Measurements from ENCODE around the gene OR10C1.

GRCh38 chr6:29442719-29443118 lies 3.6 kb downstream of the OR10C1 start:
- TF ChIP-seq BHLHE40 (IDR thresholded peaks at IDR 0.05; ENCODE audit: borderline replicate concordance) = no peak
- TF ChIP-seq ELF4 (IDR thresholded peaks at IDR 0.05) = no peak
- TF ChIP-seq NFRKB (IDR thresholded peaks at IDR 0.05) = no peak
- TF ChIP-seq PKNOX1 (IDR thresholded peaks at IDR 0.05) = no peak
- TF ChIP-seq LEF1 (IDR thresholded peaks at IDR 0.05; ENCODE audit: borderline replicate concordance) = no peak
- no peak for TF ChIP-seq ZNF384 (IDR thresholded peaks at IDR 0.05)
- TF ChIP-seq SUZ12 (IDR thresholded peaks at IDR 0.05) = no peak
- TF ChIP-seq SP1 (IDR thresholded peaks at IDR 0.05) = no peak
- no peak for TF ChIP-seq FOXK2 (IDR thresholded peaks at IDR 0.05)
- no peak for TF ChIP-seq FOXM1 (IDR thresholded peaks at IDR 0.05; ENCODE audit: borderline replicate concordance)
- no peak for TF ChIP-seq ARNT (IDR thresholded peaks at IDR 0.05)
- TF ChIP-seq CTBP1 (IDR thresholded peaks at IDR 0.05; ENCODE audit: borderline replicate concordance) = no peak

All from HEK293T (cell line).